Measurements from ENCODE around the gene ZNF440. TPM values are rescaled to one million over a fixed set of nuclear protein-coding genes. Genes with fewer than 3 reads are reported as not detected.
"Not testable (repeated sequence)": the region's sequence is repeated elsewhere in the genome, so short reads cannot be mapped to it uniquely, and the experiment has no call there.

Gene ZNF440
- total RNA-seq (ENCODE audit: low replicate concordance) = 20.7 and 25.5 TPM in 2 replicates
- long read RNA-seq, full-length matches to known transcripts = 13 of 17 reads
- long read RNA-seq, partial matches to known transcripts = 0 of 17 reads
- long read RNA-seq, other reads (novel, unspliced or antisense) = 4 of 17 reads

GRCh38 chr19:11814029-11814699, at the start of gene ZNF440:
Gene ZNF440 (plus strand): TSS chr19:11814273. CDS start chr19:11814448, 175 bp downstream.
- no peak for TF ChIP-seq CTCF (conservative IDR thresholded peaks at IDR 0.05)
- peak; percentile 96 for DNase-seq (ENCODE audit: extremely low spot score, unreplicated experiment)
- peak within 1 kb of the TSS; percentile 93 for H3K4me3 Mint-ChIP-seq
- H3K27me3 Mint-ChIP-seq = no peaks in the 10 kb centered on the region
- H3K4me1 Mint-ChIP-seq (ENCODE audit: unreplicated experiment) = peaks cover 7% of the 10 kb centered on the region
- H3K27ac Mint-ChIP-seq = peak within 1 kb of the TSS; percentile 87
- H3K36me3 Mint-ChIP-seq = peaks cover 35% of the 10 kb centered on the region
- H3K9me3 Mint-ChIP-seq = peaks cover 5% of the 10 kb centered on the region

- Mint-ChIP-seq H3K27me3 (peaks cover 13% of the 10 kb centered on the region), H3K4me1 (ENCODE audit: unreplicated experiment) (peaks cover 13% of the 10 kb centered on the region), H3K9me3 (peaks cover 9% of the 10 kb centered on the region), H3K27ac (peak within 1 kb of the TSS; percentile 93), H3K4me3 (peak within 1 kb of the TSS; percentile 98), H3K36me3 (peaks cover 9% of the 10 kb centered on the region)
- no peak for TF ChIP-seq CTCF (conservative IDR thresholded peaks at IDR 0.05)
- peak; percentile 96 for DNase-seq (ENCODE audit: extremely low spot score, unreplicated experiment)
Measured at GRCh38 chr19:11766597-11767591, 47.2 kb upstream of the ZNF440 start, which contains the start of gene ZNF441. Gene ZNF441 (plus strand): TSS chr19:11767000. CDS start chr19:11767194, 194 bp downstream.

GRCh38 chr19:11767633-11768133, 46.4 kb upstream of the ZNF440 start:
- H3K9me3 Mint-ChIP-seq = peaks cover 14% of the 10 kb centered on the region
- H3K4me3 Mint-ChIP-seq = peak overlapping the region; percentile 98
- TF ChIP-seq CTCF (conservative IDR thresholded peaks at IDR 0.05) = no peak
- peaks cover 13% of the 10 kb centered on the region for H3K27me3 Mint-ChIP-seq
- peak overlapping the region; percentile 93 for H3K27ac Mint-ChIP-seq
- peaks cover 13% of the 10 kb centered on the region for H3K4me1 Mint-ChIP-seq (ENCODE audit: unreplicated experiment)
- no peak for DNase-seq (ENCODE audit: extremely low spot score, unreplicated experiment)
- H3K36me3 Mint-ChIP-seq = peaks cover 13% of the 10 kb centered on the region

- no peak for DNase-seq (ENCODE audit: extremely low spot score, unreplicated experiment)
- H3K4me3 Mint-ChIP-seq = peak overlapping the region; percentile 28
- peaks cover 26% of the 10 kb centered on the region for H3K36me3 Mint-ChIP-seq
- peaks cover 1% of the 10 kb centered on the region for H3K27me3 Mint-ChIP-seq
- TF ChIP-seq CTCF (conservative IDR thresholded peaks at IDR 0.05) = no peak
- peaks cover 13% of the 10 kb centered on the region for H3K4me1 Mint-ChIP-seq (ENCODE audit: unreplicated experiment)
- no peak overlapping the region for H3K27ac Mint-ChIP-seq
- H3K9me3 Mint-ChIP-seq = peaks cover 23% of the 10 kb centered on the region
Measured at GRCh38 chr19:11769995-11770394, 44.1 kb upstream of the ZNF440 start.

GRCh38 chr19:11771520-11771919, 42.6 kb upstream of the ZNF440 start:
- not testable (repeated sequence) for H3K27ac Mint-ChIP-seq; H3K4me3 Mint-ChIP-seq; H3K27me3 Mint-ChIP-seq; DNase-seq (ENCODE audit: extremely low spot score, unreplicated experiment)
- TF ChIP-seq CTCF (conservative IDR thresholded peaks at IDR 0.05) = peak; percentile 48
- Mint-ChIP-seq H3K9me3 (peaks cover 23% of the 10 kb centered on the region), H3K36me3 (peaks cover 34% of the 10 kb centered on the region), H3K4me1 (ENCODE audit: unreplicated experiment) (peaks cover 11% of the 10 kb centered on the region)

GRCh38 chr19:11776669-11777068, 37.4 kb upstream of the ZNF440 start:
- not testable (repeated sequence) for H3K4me1 Mint-ChIP-seq (ENCODE audit: unreplicated experiment); DNase-seq (ENCODE audit: extremely low spot score, unreplicated experiment); H3K4me3 Mint-ChIP-seq; H3K27ac Mint-ChIP-seq; H3K27me3 Mint-ChIP-seq
- peaks cover 35% of the 10 kb centered on the region for H3K9me3 Mint-ChIP-seq
- H3K36me3 Mint-ChIP-seq = peaks cover 55% of the 10 kb centered on the region

Data from type B pancreatic cell (in vitro differentiated cells).